Measurements from ENCODE around the gene SYT3. TPM values are rescaled to one million over a fixed set of nuclear protein-coding genes. Genes with fewer than 3 reads are reported as not detected.

Gene SYT3
- total RNA-seq, 1 donor from 2014 or later: 0.11 TPM

GRCh38 chr19:50573741-50574461, 65.8 kb downstream of the SYT3 start:
- intact Hi-C loops (cut with DNase I): no loop called here
- ATAC-seq (ENCODE audit: poor library complexity) (no peak), DNase-seq (no peak)

Other genes starting within 250 kb of the SYT3 start
- gene SPIB, start 220.9 kb downstream of the SYT3 start, total RNA-seq: not detected
- not detected for gene MYBPC2, start 207.0 kb downstream of the SYT3 start, total RNA-seq
- 68.7 TPM for gene EMC10, start 163.4 kb downstream of the SYT3 start, total RNA-seq
- 2.0 TPM for gene GARIN5A, start 163.0 kb downstream of the SYT3 start, total RNA-seq
- 39.8 TPM for gene JOSD2, start 128.7 kb downstream of the SYT3 start, total RNA-seq
- gene ASPDH, start 126.0 kb downstream of the SYT3 start, total RNA-seq: not detected
- 1.0 TPM for gene LRRC4B, start 71.4 kb downstream of the SYT3 start, total RNA-seq
- 2.5 TPM for gene C19orf81, start 9.6 kb upstream of the SYT3 start, total RNA-seq
- gene SHANK1, start 79.9 kb upstream of the SYT3 start, total RNA-seq: 0.40 TPM
- 3.0 TPM for gene CLEC11A, start 83.5 kb upstream of the SYT3 start, total RNA-seq
- not detected for gene GPR32, start 130.6 kb upstream of the SYT3 start, total RNA-seq
- not detected for gene ACP4, start 150.5 kb upstream of the SYT3 start, total RNA-seq
- not detected for gene KLK1, start 183.9 kb upstream of the SYT3 start, total RNA-seq
- not detected for gene KLK15, start 193.7 kb upstream of the SYT3 start, total RNA-seq
- not detected for gene KLK3, start 215.0 kb upstream of the SYT3 start, total RNA-seq
- not detected for gene KLK2, start 233.6 kb upstream of the SYT3 start, total RNA-seq

Measured in Right ventricle myocardium superior (tissue), 1 donor.